Measurements from ENCODE around the gene ZDHHC14.

The ZDHHC14 gene

DNA sequence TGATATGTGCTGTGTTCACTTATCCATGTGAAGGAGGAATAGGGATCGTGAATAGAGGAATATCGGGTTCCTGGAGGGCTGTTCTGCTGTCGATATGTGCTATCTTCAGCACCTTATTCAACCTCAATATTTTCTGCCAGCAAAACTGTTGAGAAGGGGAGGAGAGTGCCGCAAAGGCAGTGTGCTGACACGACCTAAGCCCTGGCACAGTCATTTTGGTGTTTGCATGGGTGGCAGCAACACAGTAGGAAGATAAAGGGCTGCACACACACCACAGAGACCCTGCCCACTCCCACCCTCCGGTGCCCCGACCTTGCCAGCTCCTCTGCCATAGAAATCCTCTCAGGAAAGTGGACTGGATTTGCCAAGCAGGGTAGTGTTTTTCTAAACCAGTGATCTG is 47.0 kb downstream of the ZDHHC14 start:
- H3K4me2 ChIP-seq (ENCODE audit: low read length) = no peak overlapping the region
- TF ChIP-seq, protein P1, sequence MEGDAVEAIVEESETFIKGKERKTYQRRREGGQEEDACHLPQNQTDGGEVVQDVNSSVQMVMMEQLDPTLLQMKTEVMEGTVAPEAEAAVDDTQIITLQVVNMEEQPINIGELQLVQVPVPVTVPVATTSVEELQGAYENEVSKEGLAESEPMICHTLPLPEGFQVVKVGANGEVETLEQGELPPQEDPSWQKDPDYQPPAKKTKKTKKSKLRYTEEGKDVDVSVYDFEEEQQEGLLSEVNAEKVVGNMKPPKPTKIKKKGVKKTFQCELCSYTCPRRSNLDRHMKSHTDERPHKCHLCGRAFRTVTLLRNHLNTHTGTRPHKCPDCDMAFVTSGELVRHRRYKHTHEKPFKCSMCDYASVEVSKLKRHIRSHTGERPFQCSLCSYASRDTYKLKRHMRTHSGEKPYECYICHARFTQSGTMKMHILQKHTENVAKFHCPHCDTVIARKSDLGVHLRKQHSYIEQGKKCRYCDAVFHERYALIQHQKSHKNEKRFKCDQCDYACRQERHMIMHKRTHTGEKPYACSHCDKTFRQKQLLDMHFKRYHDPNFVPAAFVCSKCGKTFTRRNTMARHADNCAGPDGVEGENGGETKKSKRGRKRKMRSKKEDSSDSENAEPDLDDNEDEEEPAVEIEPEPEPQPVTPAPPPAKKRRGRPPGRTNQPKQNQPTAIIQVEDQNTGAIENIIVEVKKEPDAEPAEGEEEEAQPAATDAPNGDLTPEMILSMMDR (IDR thresholded peaks at IDR 0.05; ENCODE audit: low read depth, low read length, poor library complexity, severe bottlenecking) = no peak
- TF ChIP-seq EZH2phosphoT487 (IDR thresholded peaks at IDR 0.05; ENCODE audit: borderline replicate concordance, low read length) = no peak

DNA sequence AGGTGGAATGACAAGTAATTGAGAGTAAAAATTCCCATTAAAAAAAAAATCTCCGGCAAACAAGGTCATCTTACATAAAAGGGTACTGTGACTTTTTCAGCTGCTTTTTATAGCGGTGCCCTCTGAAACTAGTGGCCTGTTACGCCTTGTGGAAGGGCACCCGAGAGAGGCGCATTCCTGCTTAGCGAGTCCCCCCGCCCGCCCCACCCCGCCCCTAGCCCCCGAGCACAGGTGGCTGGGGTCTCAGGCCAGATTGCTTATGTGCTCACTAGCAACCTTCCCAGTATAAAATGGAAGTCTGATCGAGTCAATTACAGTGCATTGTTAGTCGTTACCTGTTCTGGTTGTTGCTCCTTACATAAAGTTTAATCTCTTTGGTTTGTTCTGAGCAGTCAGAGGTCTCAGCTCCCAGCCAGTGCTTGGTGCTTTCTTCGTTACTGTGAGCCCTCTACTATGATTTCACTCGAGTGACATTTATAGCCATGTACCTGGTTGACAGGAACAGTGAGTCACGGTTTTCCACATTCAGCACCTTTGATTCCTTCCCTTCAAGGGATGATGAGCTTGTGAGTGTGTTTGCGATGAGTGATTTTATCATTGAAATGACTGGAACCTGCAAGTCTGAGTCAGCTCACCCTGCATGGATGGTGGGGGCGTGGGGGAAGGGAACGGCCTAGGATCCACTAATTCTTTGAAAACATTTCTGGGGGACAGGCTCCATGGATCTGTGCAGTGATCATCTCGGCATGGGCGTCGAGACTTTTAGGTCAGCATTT is 47.6 kb downstream of the ZDHHC14 start:
- no peak overlapping the region for H3K4me3 ChIP-seq (ENCODE audit: low read length)
- no peaks in the 10 kb centered on the region for H3K79me2 ChIP-seq (ENCODE audit: control insufficient read depth, low read length)
- TF ChIP-seq, protein P1 (IDR thresholded peaks at IDR 0.05; ENCODE audit: low read depth, low read length, poor library complexity, severe bottlenecking) = no peak
- TF ChIP-seq EZH2phosphoT487 (IDR thresholded peaks at IDR 0.05; ENCODE audit: borderline replicate concordance, low read length) = no peak

More for the DNA sequence above, 47.0 kb downstream of the ZDHHC14 start:
- Histone ChIP-seq H3K36me3 (ENCODE audit: control insufficient read depth, low read length) (no peaks in the 10 kb centered on the region), H3F3A (ENCODE audit: control insufficient read depth, insufficient read depth) (no peaks in the 10 kb centered on the region), H3K4me3 (ENCODE audit: low read length) (no peak overlapping the region), H3K27ac (ENCODE audit: low read depth, low read length) (no peak overlapping the region), H3K27me3 (ENCODE audit: control insufficient read depth, low read length) (peaks cover 25% of the 10 kb centered on the region), H3K4me1 (ENCODE audit: control insufficient read depth, low read length) (no peaks in the 10 kb centered on the region), H3K9me2 (replicated peaks; ENCODE audit: control insufficient read depth, low read length) (no peaks in the 10 kb centered on the region), H3K79me2 (ENCODE audit: control insufficient read depth, low read length) (no peaks in the 10 kb centered on the region), H3K9me3 (ENCODE audit: control insufficient read depth, insufficient read depth, low read length) (no peaks in the 10 kb centered on the region), H4K20me1 (ENCODE audit: control insufficient read depth, insufficient read depth, low read depth, low read length) (no peaks in the 10 kb centered on the region; the same call in 1 of the 2 replicates)

DNA sequence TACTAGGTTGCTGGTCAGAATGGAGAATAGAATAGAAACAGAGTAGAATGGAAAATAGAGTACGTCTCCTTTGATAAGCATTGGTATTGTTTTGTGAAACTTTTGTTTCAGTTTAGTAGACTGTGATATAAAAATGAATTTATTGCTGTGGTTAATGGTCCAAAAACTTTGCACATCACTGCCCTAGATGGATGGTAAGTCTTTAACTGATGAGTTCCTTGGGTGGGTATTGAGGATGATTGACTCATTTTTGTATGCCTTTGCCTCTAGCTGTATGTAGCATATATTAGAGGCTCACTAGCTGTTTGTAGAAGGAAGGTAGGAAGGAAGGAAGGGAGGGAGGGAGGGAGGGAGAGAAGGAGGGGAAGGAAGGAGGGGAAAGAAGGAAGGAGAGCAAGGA is 48.3 kb downstream of the ZDHHC14 start:
- Histone ChIP-seq H3K9me2 (replicated peaks; ENCODE audit: control insufficient read depth, low read length) (no peaks in the 10 kb centered on the region), H3K36me3 (ENCODE audit: control insufficient read depth, low read length) (no peaks in the 10 kb centered on the region), H3F3A (ENCODE audit: control insufficient read depth, insufficient read depth) (no peaks in the 10 kb centered on the region), H3K9me3 (ENCODE audit: control insufficient read depth, insufficient read depth, low read length) (no peaks in the 10 kb centered on the region), H3K4me1 (ENCODE audit: control insufficient read depth, low read length) (no peaks in the 10 kb centered on the region), H3K4me2 (ENCODE audit: low read length) (no peak overlapping the region), H3K27ac (ENCODE audit: low read depth, low read length) (no peak overlapping the region), H3K4me3 (ENCODE audit: low read length) (no peak overlapping the region), H3K27me3 (ENCODE audit: control insufficient read depth, low read length) (peaks cover 25% of the 10 kb centered on the region), H4K20me1 (ENCODE audit: control insufficient read depth, insufficient read depth, low read depth, low read length) (no peaks in the 10 kb centered on the region; the same call in 1 of the 2 replicates), H3K79me2 (ENCODE audit: control insufficient read depth, low read length) (no peaks in the 10 kb centered on the region)
- TF ChIP-seq, protein P1 (IDR thresholded peaks at IDR 0.05; ENCODE audit: low read depth, low read length, poor library complexity, severe bottlenecking) = no peak
- no peak for TF ChIP-seq EZH2phosphoT487 (IDR thresholded peaks at IDR 0.05; ENCODE audit: borderline replicate concordance, low read length)

More for the DNA sequence above, 47.6 kb downstream of the ZDHHC14 start:
- Histone ChIP-seq H3F3A (ENCODE audit: control insufficient read depth, insufficient read depth) (no peaks in the 10 kb centered on the region), H3K4me1 (ENCODE audit: control insufficient read depth, low read length) (no peaks in the 10 kb centered on the region), H4K20me1 (ENCODE audit: control insufficient read depth, insufficient read depth, low read depth, low read length) (no peaks in the 10 kb centered on the region; the same call in 1 of the 2 replicates), H3K4me2 (ENCODE audit: low read length) (no peak overlapping the region), H3K27ac (ENCODE audit: low read depth, low read length) (no peak overlapping the region), H3K9me2 (replicated peaks; ENCODE audit: control insufficient read depth, low read length) (no peaks in the 10 kb centered on the region), H3K36me3 (ENCODE audit: control insufficient read depth, low read length) (no peaks in the 10 kb centered on the region), H3K9me3 (ENCODE audit: control insufficient read depth, insufficient read depth, low read length) (no peaks in the 10 kb centered on the region), H3K27me3 (ENCODE audit: control insufficient read depth, low read length) (peaks cover 25% of the 10 kb centered on the region)
